GM19395 (cell line): ENCODE data around the gene NRG2.

Experiments
- ATAC-seq: cut with Tn5 transposase; IDR thresholded peaks from one replicate; pipeline ENCODE4 v1.9.1; 2021; ENCODE audit warnings: mild to moderate bottlenecking, moderate library complexity; ENCODE audit not compliant: unreplicated experiment

The NRG2 gene

GRCh38 chr5:139845846-139846681 lies 197.0 kb downstream of the NRG2 start:
- ATAC-seq = no peak

GRCh38 chr5:139844472-139845145 lies 198.5 kb downstream of the NRG2 start:
- ATAC-seq = peak; percentile 61

- ATAC-seq = no peak
These were observed 199.1 kb downstream of the NRG2 start for GRCh38 chr5:139843991-139844390.

GRCh38 chr5:139842321-139842720 lies 200.8 kb downstream of the NRG2 start:
- ATAC-seq = no peak

GRCh38 chr5:139841549-139841948 lies 201.6 kb downstream of the NRG2 start:
- ATAC-seq = no peak

- ATAC-seq = no peak
These were observed 203.2 kb downstream of the NRG2 start for GRCh38 chr5:139839918-139840317.

- ATAC-seq = no peak
These were observed 203.8 kb downstream of the NRG2 start for GRCh38 chr5:139839232-139839815.

GRCh38 chr5:139838381-139839197 lies 204.5 kb downstream of the NRG2 start:
- no peak for ATAC-seq

GRCh38 chr5:139837711-139838380 lies 205.3 kb downstream of the NRG2 start:
- ATAC-seq = no peak

GRCh38 chr5:139836469-139837208 lies 206.5 kb downstream of the NRG2 start:
- ATAC-seq = no peak

- ATAC-seq = no peak
These were observed 207.4 kb downstream of the NRG2 start for GRCh38 chr5:139835656-139836055.

GRCh38 chr5:139833525-139833924 lies 209.6 kb downstream of the NRG2 start:
- no peak for ATAC-seq

GRCh38 chr5:139831624-139832023 lies 211.5 kb downstream of the NRG2 start:
- no peak for ATAC-seq

- ATAC-seq = no peak
These were observed 213.6 kb downstream of the NRG2 start for GRCh38 chr5:139829471-139829870.

GRCh38 chr5:139828207-139828895 lies 214.7 kb downstream of the NRG2 start:
- no peak for ATAC-seq

- ATAC-seq = no peak
These were observed 217.4 kb downstream of the NRG2 start for GRCh38 chr5:139825690-139826089.

GRCh38 chr5:139823757-139824355 lies 219.2 kb downstream of the NRG2 start:
- no peak for ATAC-seq

GRCh38 chr5:139822553-139823425 lies 220.3 kb downstream of the NRG2 start:
- no peak for ATAC-seq
